OCI-LY3 (cell line): ENCODE data around the gene CRLF2.

Source experiments
- H2AFZ ChIP-seq: fragments of 200-600, 300-600 bp; shearing (Covaris generic); 2 replicates; pipeline ENCODE4 v1.6.0; 2014; ENCODE audit warnings: antibody characterized with exemption, low read depth, low read length
- H3K27ac ChIP-seq: fragments of 200-600, 300-600 bp; sonication (generic); 2 replicates; pipeline ENCODE4 v1.5.1; 2014; ENCODE audit warnings: mild to moderate bottlenecking, low read length, moderate library complexity, mixed read lengths
- H3K27me3 ChIP-seq: fragments of 200-600, 300-600 bp; sonication (generic); 2 replicates; pipeline ENCODE4 v1.6.1; 2014; ENCODE audit warnings: low read depth, low read length, mixed read lengths
- H3K36me3 ChIP-seq: fragments of 200-600, 300-600 bp; sonication (generic); replicated peaks from 2 replicates; pipeline ENCODE3; 2014; ENCODE audit warnings: low read depth, low read length, mixed read lengths
- H3K4me1 ChIP-seq: fragments of 300-600, 200-600 bp; sonication (generic); 2 replicates; pipeline ENCODE4 v1.6.1; 2014; ENCODE audit warnings: low read length, mixed read lengths
- H3K4me2 ChIP-seq: fragments of 200-600, 300-600 bp; sonication (generic); 2 replicates; pipeline ENCODE4 v1.6.1; 2014; ENCODE audit warnings: low read length, mixed read lengths
- H3K4me3 ChIP-seq: fragments of 300-600, 200-600 bp; sonication (generic); 2 replicates; pipeline ENCODE4 v1.5.1; 2014; ENCODE audit warnings: antibody characterized with exemption, mild to moderate bottlenecking, low read length, moderate library complexity
- H3K79me2 ChIP-seq: fragments of 300-600, 200-600 bp; shearing (Covaris generic); 2 replicates; pipeline ENCODE4 v1.6.1; 2014; ENCODE audit warnings: mild to moderate bottlenecking, low read length, mixed read lengths
- H3K9ac ChIP-seq: fragments of 300-600, 200-600 bp; shearing (Covaris generic); 2 replicates; pipeline ENCODE4 v1.6.0; 2014; ENCODE audit warnings: mild to moderate bottlenecking, low read length, moderate library complexity
- H3K9me3 ChIP-seq: fragments of 200-600, 300-600 bp; shearing (Covaris generic); 2 replicates; pipeline ENCODE4 v1.6.1; 2014; ENCODE audit warnings: low read length, mixed read lengths; ENCODE audit not compliant: insufficient read depth
- H4K20me1 ChIP-seq: fragments of 200-600, 300-600 bp; sonication (generic); 2 replicates; pipeline ENCODE4 v1.6.1; 2016; ENCODE audit warnings: low read length, mixed read lengths; ENCODE audit not compliant: insufficient read depth
- CTCF ChIP-seq: fragments of 200-600, 300-600 bp; sonication (generic); IDR thresholded peaks from 2 replicates; pipeline ENCODE4 v1.5.1; 2014; ENCODE audit warnings: antibody characterized with exemption, low read length, low read depth
- EZH2phosphoT487 ChIP-seq: fragments of 200-600 bp; shearing (Covaris generic); IDR thresholded peaks from 2 replicates; pipeline ENCODE4 v1.6.1; 2018; ENCODE audit warnings: antibody characterized with exemption, mixed run types, low read depth

CRLF2 gene

GRCh38 chrX:1147611-1148515, 64.6 kb downstream of the CRLF2 start:
- Histone ChIP-seq H2AFZ (no peak overlapping the region), H3K27ac (no peak overlapping the region), H3K4me1 (no peaks in the 10 kb centered on the region), H3K79me2 (no peaks in the 10 kb centered on the region), H3K9ac (no peak overlapping the region), H3K36me3 (no peaks in the 10 kb centered on the region), H3K27me3 (no peaks in the 10 kb centered on the region), H4K20me1 (no peaks in the 10 kb centered on the region), H3K4me3 (no peak overlapping the region), H3K9me3 (no peaks in the 10 kb centered on the region), H3K4me2 (no peak overlapping the region)
- no peak for TF ChIP-seq CTCF
- no peak for TF ChIP-seq EZH2phosphoT487

GRCh38 chrX:1144293-1144692, 68.2 kb downstream of the CRLF2 start:
- H3K9me3 ChIP-seq: no peaks in the 10 kb centered on the region
- no peak overlapping the region for H3K27ac ChIP-seq
- H3K9ac ChIP-seq: no peak overlapping the region
- H3K36me3 ChIP-seq: no peaks in the 10 kb centered on the region
- H3K4me3 ChIP-seq: no peak overlapping the region
- H4K20me1 ChIP-seq: no peaks in the 10 kb centered on the region
- no peaks in the 10 kb centered on the region for H3K27me3 ChIP-seq
- no peak overlapping the region for H3K4me2 ChIP-seq
- H3K79me2 ChIP-seq: no peaks in the 10 kb centered on the region
- H2AFZ ChIP-seq: no peak overlapping the region
- H3K4me1 ChIP-seq: no peaks in the 10 kb centered on the region
- TF ChIP-seq CTCF (no peak), EZH2phosphoT487 (no peak)
